Activated CD8-positive, alpha-beta T cell treated with anti-CD3 and anti-CD28 coated beads for 36 hours (primary cell): Measurements from ENCODE around the gene HMSD. TPM values are rescaled to one million over a fixed set of nuclear protein-coding genes. Genes with fewer than 3 reads are reported as not detected.

ENCODE experiments used
- ATAC-seq: fragments of 200-7000 bp; cut with Tn5 transposase; one replicate; pipeline ENCODE4 v1.10.0; 2021; ENCODE audit warnings: mild to moderate bottlenecking, moderate library complexity
- CTCF ChIA-PET: fragments of 350-600 bp; sonication (Branson Sonifier 250); formaldehyde crosslinking; loops from one replicate; lab custom pipeline; 2021; ENCODE audit warnings: antibody characterized with exemption; lab: Charles Lee
- POLR2A ChIA-PET: fragments of 350-600 bp; sonication (Branson Sonifier 250); formaldehyde crosslinking; loops from one replicate; lab custom pipeline; 2021; ENCODE audit warnings: antibody characterized with exemption; lab: Charles Lee
- DNase-seq: peaks from one replicate; pipeline ENCODE4 v3.0.0-alpha.2; 2020
- H3K27ac Mint-ChIP-seq: one replicate; pipeline ENCODE4 v1.8.0; 2021; ENCODE audit warnings: mild to moderate bottlenecking, mixed read lengths
- H3K27me3 Mint-ChIP-seq: one replicate; pipeline ENCODE4 v1.8.0; 2021; ENCODE audit warnings: mixed read lengths
- H3K36me3 Mint-ChIP-seq: one replicate; pipeline ENCODE4 v1.8.0; 2021; ENCODE audit warnings: low read depth, mixed read lengths
- H3K4me1 Mint-ChIP-seq: one replicate; pipeline ENCODE4 v1.8.0; 2021; ENCODE audit warnings: low read depth, mixed read lengths
- H3K4me3 Mint-ChIP-seq: one replicate; pipeline ENCODE4 v1.8.0; 2021; ENCODE audit warnings: mild to moderate bottlenecking, moderate library complexity, mixed read lengths
- H3K9me3 Mint-ChIP-seq: one replicate; pipeline ENCODE4 v1.8.0; 2021; ENCODE audit warnings: mixed read lengths
- CTCF ChIP-seq: fragments of 200-600 bp; IDR thresholded peaks from one replicate; pipeline ENCODE4 v1.8.0; 2022; ENCODE audit warnings: antibody characterized with exemption, mild to moderate bottlenecking
- intact Hi-C: fragments of 100-400 bp; cut with micrococcal nuclease; formaldehyde crosslinking; loops from one replicate; pipeline ENCODE4 v1.10.0; 2022
- total RNA-seq, 2 experiments: library from RNA; stranded (reverse); gene quantifications; one replicate each; pipeline ENCODE4 v1.2.3, GENCODE V29; 2021

The HMSD gene
- total RNA-seq, 2 experiments from 2014 or later = 1.4 to 1.6 TPM

- no peaks in the 10 kb centered on the region for H3K27me3 Mint-ChIP-seq
- H3K4me3 Mint-ChIP-seq = no peak overlapping the region
- DNase-seq = no peak
- no peak for TF ChIP-seq CTCF
- intact Hi-C loops = no loop called here
- H3K36me3 Mint-ChIP-seq = peaks cover 17% of the 10 kb centered on the region
- H3K4me1 Mint-ChIP-seq = peaks cover 5% of the 10 kb centered on the region
- no peak for ATAC-seq
- H3K27ac Mint-ChIP-seq = no peak overlapping the region
- H3K9me3 Mint-ChIP-seq = no peaks in the 10 kb centered on the region
- CTCF ChIA-PET = interaction anchor here (0.8 kb wide), 1 partner anchor 46 kb away, joined by 3 read pairs; no protein-coding TSS in a partner anchor
- POLR2A ChIA-PET = no interaction called here
These were observed 32.6 kb downstream of the HMSD start for GRCh38 chr18:63981719-63982118.

DNA sequence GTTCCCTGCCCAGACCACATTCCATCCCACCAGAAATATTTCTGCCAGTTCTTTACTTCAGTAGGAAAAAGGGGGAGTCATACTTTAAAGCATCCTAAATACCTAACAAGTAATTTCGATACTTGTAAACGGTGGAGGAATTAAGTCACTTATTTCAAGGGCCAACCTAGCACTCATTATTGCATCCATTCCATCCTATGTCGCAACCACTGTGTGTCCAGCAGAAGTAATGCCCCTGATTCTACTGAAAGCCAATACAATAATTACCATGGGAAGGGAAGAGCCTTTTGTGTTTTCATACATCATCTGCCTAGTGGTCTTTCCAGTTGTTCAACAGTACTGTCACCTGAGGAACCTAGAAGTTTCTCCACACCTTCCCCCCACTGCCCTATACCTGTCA lies 33.3 kb downstream of the HMSD start:
- no peaks in the 10 kb centered on the region for H3K27me3 Mint-ChIP-seq
- peaks cover 17% of the 10 kb centered on the region for H3K36me3 Mint-ChIP-seq
- intact Hi-C loops = no loop called here
- DNase-seq (no peak), ATAC-seq (no peak)
- ChIA-PET CTCF (interaction anchor here (1.1 kb wide), 1 partner anchor 19 kb away, joined by 4 read pairs; no protein-coding TSS in a partner anchor), POLR2A (interaction anchor here (1.0 kb wide), 1 partner anchor 19 kb away, joined by 3 read pairs; no protein-coding TSS in a partner anchor)
- peaks cover 5% of the 10 kb centered on the region for H3K4me1 Mint-ChIP-seq
- H3K4me3 Mint-ChIP-seq = no peak overlapping the region
- TF ChIP-seq CTCF = no peak
- no peaks in the 10 kb centered on the region for H3K9me3 Mint-ChIP-seq
- no peak overlapping the region for H3K27ac Mint-ChIP-seq

GRCh38 chr18:63986885-63987284 lies 37.8 kb downstream of the HMSD start:
- no peak overlapping the region for H3K27ac Mint-ChIP-seq
- POLR2A ChIA-PET = no interaction called here
- ATAC-seq (no peak), DNase-seq (no peak)
- H3K36me3 Mint-ChIP-seq = peaks cover 21% of the 10 kb centered on the region
- intact Hi-C loops = no loop called here
- TF ChIP-seq CTCF = no peak
- no peaks in the 10 kb centered on the region for H3K4me1 Mint-ChIP-seq
- H3K9me3 Mint-ChIP-seq = no peaks in the 10 kb centered on the region
- H3K27me3 Mint-ChIP-seq = no peaks in the 10 kb centered on the region
- H3K4me3 Mint-ChIP-seq = no peak overlapping the region
- CTCF ChIA-PET = interaction anchor here (1.5 to 4.0 kb wide), 3 partner anchors 8 to 24 kb away, joined by 5 to 22 read pairs (median 13); no protein-coding TSS in a partner anchor

DNA sequence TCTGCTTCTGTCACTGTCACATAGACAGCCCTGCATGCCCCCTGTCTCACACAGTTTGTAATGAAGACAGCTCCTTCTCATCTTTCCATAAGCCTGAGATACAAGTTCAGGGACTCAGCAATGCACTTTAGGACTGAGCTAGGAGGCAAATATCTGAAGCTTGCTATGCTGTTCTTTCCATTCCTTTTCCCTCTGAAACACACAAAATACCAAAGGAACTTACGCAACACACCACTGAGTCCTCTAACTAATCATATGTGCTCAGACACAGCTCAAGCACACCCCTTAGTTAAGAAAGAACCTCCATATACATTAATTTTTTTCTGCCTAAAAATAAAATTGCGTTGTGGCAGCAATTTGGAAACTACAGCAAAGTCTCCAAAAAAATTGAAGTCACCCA lies 38.6 kb downstream of the HMSD start:
- CTCF ChIA-PET = interaction anchor here (0.8 to 1.5 kb wide), 3 partner anchors 8 to 470 kb away, joined by 3 to 5 read pairs (median 3); no protein-coding TSS in a partner anchor
- peaks cover 16% of the 10 kb centered on the region for H3K36me3 Mint-ChIP-seq
- DNase-seq = no peak
- no peaks in the 10 kb centered on the region for H3K4me1 Mint-ChIP-seq
- H3K27ac Mint-ChIP-seq = no peak overlapping the region
- no peak for TF ChIP-seq CTCF
- H3K4me3 Mint-ChIP-seq = no peak overlapping the region
- peaks cover 4% of the 10 kb centered on the region for H3K9me3 Mint-ChIP-seq
- H3K27me3 Mint-ChIP-seq = no peaks in the 10 kb centered on the region
- POLR2A ChIA-PET = no interaction called here
- ATAC-seq = no peak
- intact Hi-C loops = no loop called here

DNA sequence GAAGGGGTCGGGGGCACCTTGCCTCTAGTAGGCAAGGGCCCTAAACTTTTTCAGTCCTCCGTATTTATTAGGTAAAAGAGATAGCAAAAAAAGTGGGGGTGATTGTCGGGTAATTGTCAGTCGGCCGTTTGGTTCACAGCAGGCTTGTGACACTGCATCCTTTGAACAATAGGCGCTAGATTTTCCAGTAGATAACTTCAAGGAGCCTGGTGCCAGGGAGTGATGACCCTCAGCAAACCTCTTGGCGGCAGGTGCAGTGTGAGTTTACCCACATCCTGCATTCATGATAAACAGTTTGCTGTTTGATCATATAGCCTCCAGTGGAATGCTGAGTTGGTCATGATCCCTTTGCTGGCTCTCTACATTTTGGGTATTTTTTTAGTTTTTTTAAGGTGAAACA lies 43.6 kb downstream of the HMSD start:
- no peak overlapping the region for H3K4me3 Mint-ChIP-seq
- H3K27me3 Mint-ChIP-seq = no peaks in the 10 kb centered on the region
- H3K4me1 Mint-ChIP-seq = peaks cover 2% of the 10 kb centered on the region
- intact Hi-C loops = no loop called here
- POLR2A ChIA-PET = no interaction called here
- CTCF ChIA-PET = interaction anchor here (1.0 kb wide), 2 partner anchors 20 to 145 kb away, joined by 3 read pairs; no protein-coding TSS in a partner anchor
- H3K27ac Mint-ChIP-seq = no peak overlapping the region
- no peak for ATAC-seq
- no peak for TF ChIP-seq CTCF
- peaks cover 16% of the 10 kb centered on the region for H3K9me3 Mint-ChIP-seq
- peaks cover 13% of the 10 kb centered on the region for H3K36me3 Mint-ChIP-seq
- no peak for DNase-seq
